Superior temporal gyrus (tissue), 1 donor: Measurements from ENCODE around the gene RSRC2.
"Not testable (repeated sequence)": the region's sequence is repeated elsewhere in the genome, so short reads cannot be mapped to it uniquely, and the experiment has no call there.

Experiments used
- DNase-seq: peaks from one replicate; pipeline ENCODE4 v3.0.0-alpha.2; 2016; ENCODE audit errors: extremely low spot score

Gene RSRC2, protein sequence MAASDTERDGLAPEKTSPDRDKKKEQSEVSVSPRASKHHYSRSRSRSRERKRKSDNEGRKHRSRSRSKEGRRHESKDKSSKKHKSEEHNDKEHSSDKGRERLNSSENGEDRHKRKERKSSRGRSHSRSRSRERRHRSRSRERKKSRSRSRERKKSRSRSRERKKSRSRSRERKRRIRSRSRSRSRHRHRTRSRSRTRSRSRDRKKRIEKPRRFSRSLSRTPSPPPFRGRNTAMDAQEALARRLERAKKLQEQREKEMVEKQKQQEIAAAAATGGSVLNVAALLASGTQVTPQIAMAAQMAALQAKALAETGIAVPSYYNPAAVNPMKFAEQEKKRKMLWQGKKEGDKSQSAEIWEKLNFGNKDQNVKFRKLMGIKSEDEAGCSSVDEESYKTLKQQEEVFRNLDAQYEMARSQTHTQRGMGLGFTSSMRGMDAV

DNA sequence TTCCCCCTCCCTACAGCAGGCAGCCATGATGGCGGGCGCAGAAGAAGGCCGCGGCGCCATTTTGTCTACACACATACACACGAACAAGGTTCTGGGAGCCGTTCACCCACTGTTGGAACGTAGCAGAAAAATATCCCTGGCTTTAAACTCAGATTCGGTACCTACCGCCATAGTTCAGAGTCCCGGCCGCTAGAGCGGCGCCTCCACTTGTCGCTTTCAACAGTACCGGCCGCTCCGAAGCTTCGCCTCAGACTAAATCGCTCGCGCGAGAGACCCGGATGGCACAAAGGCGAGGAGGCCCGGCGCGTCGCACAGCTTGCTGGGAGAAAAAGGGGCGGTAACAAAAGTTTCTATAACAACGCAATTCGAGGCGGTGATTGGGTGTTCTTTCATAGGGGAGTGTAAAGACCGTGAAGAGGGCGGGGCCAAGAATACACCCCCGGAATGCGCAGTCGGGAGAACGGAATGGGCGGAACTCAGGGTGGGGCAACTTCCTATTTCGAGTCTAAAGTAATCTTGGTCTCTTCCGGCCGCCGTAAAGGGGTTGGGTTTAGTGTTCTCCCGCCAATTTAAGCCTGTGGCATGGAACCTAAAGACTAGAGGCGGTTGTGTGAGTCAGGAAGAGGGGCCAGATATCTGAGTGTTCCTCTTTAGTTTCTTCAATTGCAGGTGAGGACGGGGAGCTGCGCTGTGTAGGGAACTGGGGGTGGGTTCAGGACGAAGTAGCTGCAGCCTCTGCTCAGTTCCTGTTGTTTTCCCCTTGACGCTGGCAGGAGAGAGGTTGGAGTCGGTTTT is at the start of gene RSRC2, which contains the start of gene KNTC1:
RSRC2 (minus strand) TSS at position 254 of the 795 bp plus-strand sequence; CDS start at position 171, 83 bp downstream.
KNTC1 (plus strand) TSS at position 567 of the 795 bp plus-strand sequence. CDS start 2,815 bp downstream, outside the sequence.
- peak; percentile 100 for DNase-seq

DNA sequence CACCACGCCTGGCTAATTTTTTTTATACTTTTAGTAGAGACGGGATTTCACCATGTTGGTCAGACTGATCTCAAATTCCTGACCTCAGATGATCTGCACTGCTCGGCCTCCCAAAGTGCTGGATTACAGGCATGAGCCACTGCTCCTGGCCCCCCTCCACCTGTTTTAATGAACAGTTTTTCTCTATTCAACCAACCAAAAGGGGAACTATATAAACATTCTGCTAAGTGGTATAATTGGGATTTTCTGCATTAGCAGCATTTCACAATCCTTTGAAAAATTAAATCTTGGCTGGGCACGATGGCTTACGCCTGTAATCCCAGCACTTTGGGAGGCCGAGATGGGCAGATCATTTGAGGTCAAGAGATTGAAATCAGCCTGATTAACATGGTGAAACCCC is 45.1 kb upstream of the RSRC2 start:
- no peak for DNase-seq

DNA sequence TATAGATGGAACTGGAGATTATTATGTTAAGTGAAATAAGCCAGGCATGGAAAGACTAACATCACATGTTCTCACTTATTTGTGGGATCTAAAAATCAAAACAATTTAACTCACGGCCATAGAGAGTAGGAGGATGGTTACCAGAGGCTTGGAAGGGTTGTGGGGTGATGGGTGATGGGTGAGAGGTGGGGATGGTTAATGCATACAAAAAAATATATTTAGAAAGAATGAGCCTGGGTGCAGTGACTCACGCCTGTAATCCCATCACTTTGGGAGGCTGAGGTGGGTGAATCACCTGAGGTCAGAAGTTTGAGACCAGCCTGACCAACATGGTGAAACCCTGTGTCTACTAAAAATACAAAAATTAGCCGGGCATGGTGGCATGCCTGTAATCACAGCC is 43.3 kb upstream of the RSRC2 start:
- DNase-seq: not testable (repeated sequence)

DNA sequence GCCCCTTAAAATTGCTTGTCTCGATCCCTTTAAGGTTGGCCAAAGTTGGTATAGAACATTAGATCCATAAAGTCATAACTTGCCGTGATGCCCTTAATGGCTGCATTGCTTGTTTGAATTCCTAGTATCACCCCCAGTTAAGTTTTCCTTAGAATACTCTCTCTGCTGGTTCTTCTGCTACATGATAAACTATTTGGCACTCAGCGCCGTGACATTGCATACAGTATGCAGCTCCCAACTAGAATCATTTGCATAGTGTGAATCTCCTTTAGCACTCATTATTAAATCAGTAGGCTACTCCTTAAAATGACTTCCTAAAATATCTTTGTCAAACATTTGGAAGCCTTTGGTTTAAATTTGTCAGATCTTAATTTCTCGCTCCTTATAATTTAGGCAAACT is 42.6 kb upstream of the RSRC2 start:
- no peak for DNase-seq

DNA sequence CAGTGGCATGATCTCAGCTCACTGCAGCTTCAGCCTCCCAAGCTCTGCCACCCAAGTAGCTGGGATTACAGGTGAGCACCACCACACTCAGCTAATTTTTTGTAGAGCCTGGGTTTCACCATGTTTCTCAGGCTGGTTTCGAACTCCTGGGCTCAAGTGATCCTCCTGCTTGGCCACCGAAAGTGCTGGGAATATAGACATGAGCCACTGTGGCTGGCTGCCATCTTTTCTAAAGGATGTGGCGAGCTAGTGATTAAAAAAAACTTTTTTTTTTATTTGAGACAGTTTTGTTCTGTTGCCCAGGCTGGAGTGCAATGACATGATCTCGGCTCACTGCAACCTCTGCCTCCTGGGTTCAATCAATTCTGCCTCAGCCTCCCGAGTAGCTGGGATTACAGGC is 40.1 kb upstream of the RSRC2 start:
- DNase-seq: not testable (repeated sequence)

DNA sequence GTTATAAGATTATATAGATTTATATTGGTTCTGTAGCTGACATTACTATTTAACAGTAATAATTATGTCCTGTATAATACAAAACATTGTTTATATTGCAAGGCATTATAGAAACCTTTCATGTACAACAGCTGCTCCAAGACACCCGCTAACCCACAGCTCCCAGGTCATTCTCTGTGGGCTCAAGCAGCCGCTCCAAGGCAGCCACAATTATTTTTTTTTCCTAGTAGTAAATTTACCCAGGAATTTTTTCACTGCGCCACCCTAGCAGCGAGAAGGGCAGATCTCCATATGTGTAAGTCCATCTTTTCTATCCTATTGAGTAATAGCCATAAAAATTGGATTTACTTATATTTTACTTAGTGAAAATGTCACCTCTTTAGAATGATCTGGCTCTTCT is 36.6 kb upstream of the RSRC2 start:
- DNase-seq: no peak

DNA sequence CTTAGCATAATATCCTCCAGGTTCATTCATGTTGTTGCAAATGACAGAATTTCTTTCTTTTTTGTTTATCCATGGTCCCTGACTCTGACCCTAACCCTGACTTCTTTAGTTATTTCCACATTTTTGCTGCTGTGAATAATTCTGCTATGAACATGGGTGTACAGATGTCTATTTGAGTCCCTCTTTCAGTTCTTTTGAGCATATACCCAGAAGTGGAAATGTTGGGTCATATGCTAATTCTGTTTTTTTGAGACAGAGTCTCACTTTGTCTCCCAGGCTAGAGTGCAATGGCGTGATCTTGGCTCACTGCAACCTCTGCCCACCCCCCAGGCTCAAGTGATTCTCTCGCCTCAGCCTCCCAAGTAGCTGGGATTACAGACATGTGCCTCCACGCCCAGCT is 33.4 kb upstream of the RSRC2 start:
- DNase-seq: no peak

DNA sequence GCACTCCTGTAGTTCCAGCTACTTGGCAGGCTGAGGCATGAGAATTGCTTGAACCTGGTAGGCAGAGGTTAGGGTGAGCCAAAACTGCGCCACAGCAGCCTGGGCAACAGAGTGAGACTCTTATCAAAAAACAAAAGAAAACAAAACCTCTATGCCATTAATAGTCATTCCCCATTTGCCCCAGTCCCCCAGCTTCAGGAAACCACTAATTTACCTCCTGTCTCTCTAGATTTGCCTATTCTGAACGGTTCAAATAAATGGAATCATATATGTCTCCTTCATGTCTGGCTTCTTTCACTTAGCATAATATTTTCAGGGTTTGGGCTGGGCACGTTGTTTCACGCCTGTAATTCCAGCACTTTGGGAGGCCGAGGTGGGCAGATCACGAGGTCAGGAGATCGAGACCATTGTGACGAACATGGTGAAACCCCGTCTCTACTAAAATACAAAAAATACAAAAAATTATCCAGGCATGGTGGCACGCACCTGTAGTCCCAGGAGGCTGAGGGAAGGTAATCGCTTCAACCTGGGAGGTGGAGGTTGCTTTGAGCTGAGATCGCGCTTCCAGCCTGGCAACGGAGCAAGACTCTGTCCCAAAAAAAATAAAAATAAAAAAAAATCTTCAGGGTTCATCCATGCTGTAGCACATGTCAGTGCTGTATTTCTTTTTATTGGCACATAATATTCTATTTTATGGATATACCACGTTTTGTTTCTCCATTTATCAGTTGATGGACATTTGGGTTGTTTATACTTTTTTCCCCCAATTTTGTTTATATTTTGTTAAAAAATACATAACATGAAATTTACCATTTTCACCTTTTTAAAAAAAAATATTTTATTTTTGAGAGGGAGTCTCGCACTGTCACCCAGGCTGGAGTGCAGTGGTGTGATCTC is 32.3 kb upstream of the RSRC2 start:
- no peak for DNase-seq

DNA sequence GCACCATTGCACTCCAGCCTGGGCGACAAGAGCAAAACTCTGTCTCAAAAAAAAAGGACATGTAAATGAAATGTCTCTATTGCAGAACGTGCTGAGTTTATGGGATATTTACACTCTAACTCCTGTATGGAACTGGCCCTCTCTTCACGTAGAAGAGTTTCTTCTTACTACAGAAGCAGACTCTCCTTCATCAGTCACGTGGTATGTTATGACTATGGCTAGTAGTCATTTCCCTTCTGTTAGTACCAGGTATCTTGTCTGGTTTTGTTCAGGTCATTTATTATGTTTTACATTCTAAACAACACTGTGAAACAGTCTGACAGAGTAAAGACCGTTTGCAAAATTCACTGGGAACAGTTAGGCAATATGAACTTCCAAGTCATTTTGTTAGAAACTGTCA is 20.6 kb upstream of the RSRC2 start:
- DNase-seq: no peak

DNA sequence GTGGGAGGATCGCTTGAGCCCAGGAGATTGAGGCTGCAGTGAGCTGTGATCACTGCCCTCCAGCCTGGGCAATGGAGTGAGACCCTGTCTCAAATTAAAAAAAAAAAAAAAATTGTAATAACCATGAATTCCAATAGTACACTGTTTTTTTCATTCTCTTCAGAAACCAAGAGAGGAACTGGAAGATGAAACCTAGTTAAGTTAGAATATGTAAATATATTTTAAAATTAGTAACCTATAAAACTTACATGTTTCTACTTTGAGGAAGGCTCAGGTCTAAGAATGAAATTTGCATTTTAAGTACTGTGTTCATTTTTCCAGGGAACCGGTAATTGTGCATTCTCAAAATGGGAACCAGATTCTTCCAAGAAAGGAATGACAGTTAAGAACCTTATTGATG is 19.1 kb upstream of the RSRC2 start:
- no peak for DNase-seq

DNA sequence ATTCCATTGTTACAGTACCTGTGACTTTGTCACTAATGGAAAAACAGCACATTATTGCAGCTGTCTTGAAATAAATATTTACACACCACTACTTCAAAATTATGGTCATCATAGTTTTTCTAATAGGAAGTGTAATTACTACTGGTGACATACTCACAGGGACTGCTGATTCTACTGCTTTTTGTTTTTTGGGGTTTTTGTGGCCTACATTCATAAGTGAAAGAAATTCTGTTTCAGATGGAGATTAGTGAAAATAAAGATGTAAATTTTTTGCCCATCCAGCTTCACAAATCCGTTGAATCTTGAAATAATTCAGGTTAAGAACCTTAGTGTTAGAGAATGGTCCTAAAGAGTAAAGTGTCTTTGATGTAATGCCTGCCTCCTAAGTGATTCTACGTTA is 17.8 kb upstream of the RSRC2 start:
- DNase-seq: no peak

DNA sequence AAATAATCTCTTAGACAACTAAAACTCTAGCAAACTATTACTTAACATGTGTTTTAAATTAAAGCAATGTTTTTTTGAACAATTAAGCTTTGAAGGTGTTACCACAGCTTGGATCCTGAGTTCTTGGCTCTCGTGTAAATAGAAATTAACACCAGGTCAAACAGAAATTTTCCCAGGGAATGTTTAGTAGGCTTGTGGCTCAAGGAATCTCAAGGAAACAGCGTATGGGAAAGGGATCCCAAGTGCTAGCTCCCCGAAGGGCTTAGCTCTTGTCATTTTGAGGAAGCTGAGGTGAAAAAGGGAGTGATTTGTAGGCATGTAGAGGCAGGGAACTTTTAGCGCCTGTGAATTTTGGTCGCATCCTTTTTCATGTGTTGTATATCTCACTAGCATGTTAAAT is 11.8 kb upstream of the RSRC2 start:
- DNase-seq: no peak

DNA sequence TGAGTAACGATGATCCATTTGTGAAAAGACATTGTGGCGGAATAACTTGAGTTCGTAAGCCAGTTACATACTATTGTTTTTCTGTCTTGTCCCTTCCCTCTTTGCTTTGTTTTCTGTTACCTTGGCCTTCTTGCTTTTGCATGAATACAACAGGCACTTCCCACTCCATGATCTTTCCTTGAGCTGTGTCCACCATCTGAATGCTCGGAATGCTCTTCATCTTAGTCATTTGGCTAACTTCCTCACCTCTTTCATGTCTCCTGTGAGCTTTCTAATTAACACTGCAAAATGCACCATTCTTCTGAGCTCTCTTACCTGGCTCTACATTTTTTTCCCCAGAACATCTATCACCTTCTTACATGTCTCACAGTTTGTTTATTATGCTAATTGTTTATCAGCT is 10.3 kb upstream of the RSRC2 start:
- no peak for DNase-seq

DNA sequence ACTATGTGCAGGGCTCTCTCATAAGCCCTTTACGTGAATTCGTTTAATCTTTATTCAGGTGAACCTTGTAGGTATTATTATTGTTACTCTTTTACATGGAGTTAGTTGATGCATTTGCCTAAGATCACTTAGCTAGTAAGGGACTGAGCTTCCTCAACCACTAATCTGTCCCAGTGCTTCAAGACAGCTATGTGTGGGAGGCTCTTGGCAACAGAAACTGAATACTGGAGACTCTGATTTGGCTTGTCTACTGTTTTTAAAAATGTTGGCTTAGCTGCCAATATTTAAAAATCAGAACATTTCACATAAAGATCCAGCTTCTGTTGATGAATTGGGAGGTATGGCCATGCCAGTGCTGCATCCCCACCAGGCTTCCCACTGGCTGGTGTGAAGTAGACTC is 7.1 kb upstream of the RSRC2 start:
- peak; percentile 35 for DNase-seq

DNA sequence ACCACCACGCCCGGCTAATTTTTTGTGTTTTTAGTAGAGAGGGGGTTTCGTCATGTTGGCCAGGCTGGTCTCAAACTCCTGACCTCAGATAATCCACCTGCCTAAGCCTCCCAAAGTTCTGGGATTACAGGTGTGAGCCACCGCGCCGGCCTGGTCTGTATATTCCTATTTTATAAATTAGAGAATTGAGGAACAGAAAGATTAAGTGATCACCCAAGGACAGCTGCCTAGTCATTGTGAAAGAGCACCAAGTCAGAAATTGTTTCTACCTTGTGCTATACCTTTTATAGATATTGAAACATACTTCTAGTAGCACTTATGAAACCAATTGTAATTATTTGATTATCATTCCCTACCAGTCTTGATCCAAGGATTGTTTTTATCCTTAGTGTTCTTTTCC is 2.3 kb upstream of the RSRC2 start:
- DNase-seq: no peak

DNA sequence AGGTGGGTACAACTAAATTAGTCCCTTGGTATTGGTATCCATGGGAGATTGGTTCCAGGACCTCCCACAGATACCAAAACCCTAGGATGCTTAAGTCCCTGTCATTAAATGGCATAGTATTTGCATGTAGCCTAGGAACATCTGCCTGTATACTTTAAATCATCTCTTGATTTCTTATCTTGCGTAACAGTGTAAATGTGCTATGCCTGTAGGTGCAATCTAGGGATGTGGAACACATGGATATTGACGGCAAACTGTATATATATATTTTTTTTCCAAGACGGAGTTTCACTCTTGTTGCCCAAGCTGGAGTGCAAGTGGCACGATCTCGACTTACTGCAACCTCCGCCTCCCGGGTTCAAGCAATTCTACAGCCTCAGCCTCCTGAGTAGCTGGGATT is 1.8 kb upstream of the RSRC2 start:
- DNase-seq: no peak

DNA sequence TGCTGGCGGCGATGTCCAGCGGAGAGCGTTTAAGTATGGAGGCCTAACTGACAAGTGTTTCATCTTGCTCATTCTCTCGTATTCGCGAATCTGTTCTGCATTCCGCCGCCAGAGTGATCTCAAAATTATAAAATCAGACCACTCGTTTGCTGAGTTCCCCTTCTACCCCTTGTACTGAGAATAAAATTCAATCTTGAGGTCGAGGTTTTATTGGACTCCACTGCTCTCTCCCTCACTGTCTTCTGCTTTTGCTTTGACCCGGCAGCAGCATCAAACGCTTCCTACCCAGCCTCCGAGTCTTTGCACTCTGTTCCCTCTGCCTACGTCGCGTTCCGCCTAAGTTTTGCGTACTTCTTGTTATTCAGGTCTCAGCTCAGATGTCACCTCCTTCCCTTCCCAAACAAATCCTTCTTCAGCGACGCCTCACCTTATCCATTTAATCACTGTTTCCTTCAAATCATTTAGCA is 775 bp upstream of the RSRC2 start:
- no peak for DNase-seq

DNA sequence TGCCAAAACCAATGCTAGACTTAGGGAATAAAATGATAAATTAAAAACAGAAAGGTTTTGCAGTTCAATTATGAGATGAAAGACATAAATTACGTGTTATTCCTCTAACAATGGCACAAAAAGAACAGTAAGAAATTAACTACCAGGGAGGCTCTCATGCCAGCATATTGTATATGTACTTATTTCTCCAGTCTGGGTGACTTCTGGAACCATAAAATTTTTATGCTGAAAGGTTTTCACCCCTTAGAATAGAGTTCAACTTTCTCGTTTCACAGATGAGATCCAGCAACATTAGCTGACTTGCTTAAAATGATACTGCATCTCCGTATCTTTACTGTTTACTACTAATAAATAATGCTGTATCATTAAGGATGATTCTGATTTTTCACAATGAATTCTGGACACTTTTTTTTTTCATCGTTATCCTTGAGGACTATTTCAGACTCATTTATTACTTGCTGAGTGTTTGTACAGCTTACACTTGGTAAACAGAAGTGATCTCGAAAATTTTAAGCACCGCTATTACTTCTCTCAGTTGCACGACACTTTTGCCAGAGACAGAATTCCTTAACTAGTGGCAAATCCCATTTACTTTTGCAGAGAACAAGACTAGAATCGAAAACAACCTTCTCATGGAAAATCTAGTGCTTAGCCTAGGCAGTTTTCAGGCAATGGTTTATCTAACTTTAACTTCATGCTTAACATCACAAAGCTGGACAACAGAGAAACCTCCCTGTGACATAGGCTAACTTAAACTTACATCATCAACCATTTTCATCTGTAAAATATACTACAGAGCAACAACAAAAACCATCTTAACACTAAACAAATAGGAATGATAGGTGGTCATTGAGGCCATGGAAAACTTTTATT is 2.7 kb downstream of the RSRC2 start:
- DNase-seq: no peak

DNA sequence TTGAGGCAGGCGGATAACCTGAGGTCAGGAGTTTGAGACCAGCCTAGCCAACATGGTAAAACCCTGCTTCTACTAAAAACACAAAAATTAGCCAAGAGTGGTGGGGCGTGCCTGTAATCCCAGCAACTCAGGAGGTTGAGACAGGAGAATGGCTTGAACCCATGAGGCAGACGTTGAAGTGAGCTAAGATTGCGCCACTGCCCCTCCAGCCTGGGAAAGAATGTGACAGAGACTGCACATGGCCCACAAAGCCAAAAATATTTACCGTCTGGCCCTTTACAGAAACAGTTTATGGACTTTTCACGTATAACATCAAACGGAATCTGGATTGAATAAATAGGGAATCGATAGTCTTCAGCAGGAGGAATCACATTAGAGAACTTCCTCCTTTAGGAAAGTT is 3.5 kb downstream of the RSRC2 start:
- no peak for DNase-seq

DNA sequence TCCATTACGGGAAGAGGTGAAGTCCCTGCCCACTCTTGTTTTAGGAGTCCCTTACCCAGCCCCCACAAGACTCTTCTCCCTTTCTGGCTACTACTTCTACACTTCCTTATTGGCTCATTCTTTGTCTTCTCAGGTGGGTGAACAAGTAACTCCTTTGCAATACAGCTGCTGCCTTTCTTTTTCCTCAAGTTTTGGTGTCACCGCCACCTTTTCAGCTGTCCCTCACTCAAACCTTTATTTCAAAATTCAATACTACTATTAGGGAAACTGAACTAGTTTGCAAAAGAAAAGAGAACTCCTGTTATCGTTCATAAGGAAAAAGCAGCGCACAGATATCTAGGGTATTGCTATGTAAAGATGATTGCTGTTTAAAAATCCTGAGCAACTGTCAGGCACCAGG is 6.1 kb downstream of the RSRC2 start:
- DNase-seq: no peak

DNA sequence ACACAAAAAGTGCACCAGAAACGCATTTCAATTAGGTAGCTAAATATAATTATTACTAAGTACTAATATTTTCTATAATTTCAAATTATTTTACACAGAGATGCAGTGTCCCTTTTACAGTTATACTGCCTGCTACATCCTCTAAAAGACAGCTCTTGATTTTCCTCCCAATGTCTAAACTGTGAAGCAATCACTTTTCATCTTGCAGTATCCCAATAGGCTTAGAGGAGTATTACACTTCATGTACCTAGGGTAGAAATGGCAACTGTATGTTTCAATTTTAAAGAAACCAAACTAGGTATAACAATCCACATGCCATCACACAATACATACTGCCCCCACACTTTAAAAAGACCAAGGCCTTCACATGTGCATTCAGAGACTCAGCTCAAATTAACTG is 7.3 kb downstream of the RSRC2 start:
- no peak for DNase-seq
